HEK293T (cell line): ENCODE results near the gene WDR19.

Source experiments
- SP1 ChIP-seq: fragments of 450-650 bp; IDR thresholded peaks from 2 replicates; pipeline ENCODE4 v1.6.1; 2017
- TARDBP ChIP-seq: fragments of 450-650 bp; IDR thresholded peaks from 2 replicates; pipeline ENCODE4 v1.6.1; 2016

DNA sequence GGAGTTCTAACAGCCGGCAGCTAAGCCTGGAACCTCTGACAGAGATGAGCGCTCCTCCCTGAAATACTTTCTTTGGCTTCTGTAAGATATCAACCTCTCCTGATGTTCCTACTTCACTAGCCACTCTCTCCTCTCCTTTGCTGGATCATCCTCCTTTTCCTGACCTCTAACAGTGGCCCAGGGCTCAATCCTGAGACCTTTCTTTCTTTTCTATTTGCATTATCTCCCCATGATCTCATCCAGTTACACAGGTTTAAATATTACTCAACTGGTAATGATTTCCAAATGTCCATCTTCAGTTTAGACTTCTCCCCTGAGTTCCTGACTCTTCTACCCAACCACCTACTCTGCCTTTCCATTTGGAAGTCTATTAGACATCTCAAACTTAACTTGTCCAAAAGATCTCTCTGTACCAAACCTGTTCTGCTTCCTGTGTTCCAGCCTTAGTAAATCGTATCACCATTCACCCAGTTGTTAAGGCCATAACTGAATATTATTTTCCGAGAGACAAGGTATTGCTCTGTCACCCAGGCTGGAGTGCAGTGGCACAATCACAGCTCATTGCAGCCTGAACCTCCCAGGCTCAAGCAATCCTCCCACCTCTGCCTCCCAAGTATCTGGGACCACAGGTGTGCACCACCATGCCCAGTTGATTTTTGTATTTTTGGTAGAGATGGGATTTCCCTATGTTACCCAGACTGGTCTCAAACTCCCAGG is 142.7 kb downstream of the WDR19 start:
- TF ChIP-seq SP1 (no peak), TARDBP (no peak)
